Loucy (cell line): Measurements from ENCODE around the gene RAB8B.

ENCODE experiments used
- H2AFZ ChIP-seq: fragments of 200-600 bp; sonication (generic); 2 replicates; pipeline ENCODE4 v1.6.0; 2016; ENCODE audit warnings: antibody characterized with exemption, mild to moderate bottlenecking, low read length, moderate library complexity
- H3F3A ChIP-seq: fragments of 200-600 bp; 2 replicates; pipeline ENCODE4 v1.6.0; 2016; ENCODE audit warnings: antibody characterized with exemption, low read depth, mild to moderate bottlenecking
- H3K27me3 ChIP-seq: fragments of 200-600 bp; sonication (generic); 2 replicates; pipeline ENCODE4 v1.6.1; 2014; ENCODE audit warnings: low read length, mild to moderate bottlenecking; ENCODE audit not compliant: insufficient read depth, poor library complexity, severe bottlenecking
- H3K36me3 ChIP-seq: fragments of 200-600 bp; sonication (generic); 2 replicates; pipeline ENCODE4 v1.6.1; 2016; ENCODE audit warnings: low read length; ENCODE audit not compliant: insufficient read depth
- H3K4me1 ChIP-seq: fragments of 200-600 bp; sonication (generic); 2 replicates; pipeline ENCODE4 v1.5.1; 2014; ENCODE audit warnings: low read length, mild to moderate bottlenecking; ENCODE audit not compliant: insufficient read depth, poor library complexity, severe bottlenecking
- H3K4me2 ChIP-seq: fragments of 200-600 bp; sonication (generic); 2 replicates; pipeline ENCODE4 v1.6.0; 2014; ENCODE audit warnings: antibody characterized with exemption, low read length, low read depth, mild to moderate bottlenecking; ENCODE audit not compliant: poor library complexity, severe bottlenecking
- H3K4me3 ChIP-seq: fragments of 200-600 bp; sonication (generic); 2 replicates; pipeline ENCODE4 v1.5.1; 2014; ENCODE audit warnings: low read length, mild to moderate bottlenecking, mixed read lengths; ENCODE audit not compliant: poor library complexity, severe bottlenecking
- H3K79me2 ChIP-seq: fragments of 200-600 bp; sonication (generic); 2 replicates; pipeline ENCODE4 v1.6.1; 2014; ENCODE audit warnings: low read length; ENCODE audit not compliant: insufficient read depth
- H3K9ac ChIP-seq: fragments of 200-600 bp; sonication (generic); 2 replicates; pipeline ENCODE4 v1.6.0; 2014; ENCODE audit warnings: mild to moderate bottlenecking, low read depth, low read length, moderate library complexity; ENCODE audit not compliant: poor library complexity, severe bottlenecking
- H3K9me2 ChIP-seq: fragments of 200-600 bp; sonication (generic); replicated peaks from 2 replicates; pipeline ENCODE4 v1.6.1; 2016; ENCODE audit warnings: low read depth, low read length, mixed read lengths
- H3K9me3 ChIP-seq: fragments of 200-600 bp; sonication (generic); 2 replicates; pipeline ENCODE4 v1.6.1; 2014; ENCODE audit warnings: mild to moderate bottlenecking, antibody characterized with exemption, low read length, low read depth; ENCODE audit not compliant: insufficient read depth
- H4K20me1 ChIP-seq: fragments of 200-600 bp; sonication (generic); 2 replicates; pipeline ENCODE4 v1.6.0; 2014; ENCODE audit warnings: antibody characterized with exemption, low read length, mild to moderate bottlenecking; ENCODE audit not compliant: insufficient read depth, poor library complexity, severe bottlenecking
- EZH2phosphoT487 ChIP-seq: fragments of 200-600 bp; IDR thresholded peaks from 2 replicates; pipeline ENCODE4 v1.6.1; 2018; ENCODE audit warnings: antibody characterized with exemption, mild to moderate bottlenecking, moderate library complexity, borderline replicate concordance
- TF ChIP-seq, protein P1 (sequence below): fragments of 200-600 bp; sonication (generic); conservative IDR thresholded peaks from 2 replicates; pipeline ENCODE4 v1.5.1; 2014; ENCODE audit warnings: mild to moderate bottlenecking, antibody characterized with exemption, low read length

The RAB8B gene

DNA sequence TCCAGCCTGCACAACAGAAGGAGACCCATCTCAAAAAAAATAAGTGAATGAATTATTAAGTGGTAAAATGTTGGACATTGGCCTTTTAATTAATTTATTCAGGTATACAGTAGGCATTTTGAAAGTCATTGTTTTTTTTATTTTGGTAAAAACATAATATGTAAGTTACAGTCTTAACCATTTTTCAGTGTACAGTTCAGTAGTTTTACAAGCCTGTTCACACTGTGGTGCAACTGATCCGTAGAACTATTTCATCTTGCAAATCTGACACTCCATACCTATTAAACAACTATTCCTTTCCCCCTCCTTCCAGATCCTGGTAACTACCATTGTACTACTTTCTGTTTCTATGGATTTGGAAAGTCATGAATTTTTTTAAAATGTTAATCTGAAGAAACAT lies 51.9 kb downstream of the RAB8B start:
- Histone ChIP-seq H3K9me2 (no peaks in the 10 kb centered on the region), H3K27me3 (no peaks in the 10 kb centered on the region), H3K36me3 (peaks cover 15% of the 10 kb centered on the region), H3F3A (no peaks in the 10 kb centered on the region), H3K9ac (no peak overlapping the region), H3K9me3 (no peaks in the 10 kb centered on the region), H2AFZ (no peak overlapping the region), H3K4me3 (no peak overlapping the region), H3K4me1 (peaks cover 30% of the 10 kb centered on the region), H4K20me1 (peaks cover 54% of the 10 kb centered on the region), H3K4me2 (no peak overlapping the region), H3K79me2 (peaks cover 76% of the 10 kb centered on the region)
- TF ChIP-seq, protein P1, sequence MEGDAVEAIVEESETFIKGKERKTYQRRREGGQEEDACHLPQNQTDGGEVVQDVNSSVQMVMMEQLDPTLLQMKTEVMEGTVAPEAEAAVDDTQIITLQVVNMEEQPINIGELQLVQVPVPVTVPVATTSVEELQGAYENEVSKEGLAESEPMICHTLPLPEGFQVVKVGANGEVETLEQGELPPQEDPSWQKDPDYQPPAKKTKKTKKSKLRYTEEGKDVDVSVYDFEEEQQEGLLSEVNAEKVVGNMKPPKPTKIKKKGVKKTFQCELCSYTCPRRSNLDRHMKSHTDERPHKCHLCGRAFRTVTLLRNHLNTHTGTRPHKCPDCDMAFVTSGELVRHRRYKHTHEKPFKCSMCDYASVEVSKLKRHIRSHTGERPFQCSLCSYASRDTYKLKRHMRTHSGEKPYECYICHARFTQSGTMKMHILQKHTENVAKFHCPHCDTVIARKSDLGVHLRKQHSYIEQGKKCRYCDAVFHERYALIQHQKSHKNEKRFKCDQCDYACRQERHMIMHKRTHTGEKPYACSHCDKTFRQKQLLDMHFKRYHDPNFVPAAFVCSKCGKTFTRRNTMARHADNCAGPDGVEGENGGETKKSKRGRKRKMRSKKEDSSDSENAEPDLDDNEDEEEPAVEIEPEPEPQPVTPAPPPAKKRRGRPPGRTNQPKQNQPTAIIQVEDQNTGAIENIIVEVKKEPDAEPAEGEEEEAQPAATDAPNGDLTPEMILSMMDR: no peak
- TF ChIP-seq EZH2phosphoT487: no peak

DNA sequence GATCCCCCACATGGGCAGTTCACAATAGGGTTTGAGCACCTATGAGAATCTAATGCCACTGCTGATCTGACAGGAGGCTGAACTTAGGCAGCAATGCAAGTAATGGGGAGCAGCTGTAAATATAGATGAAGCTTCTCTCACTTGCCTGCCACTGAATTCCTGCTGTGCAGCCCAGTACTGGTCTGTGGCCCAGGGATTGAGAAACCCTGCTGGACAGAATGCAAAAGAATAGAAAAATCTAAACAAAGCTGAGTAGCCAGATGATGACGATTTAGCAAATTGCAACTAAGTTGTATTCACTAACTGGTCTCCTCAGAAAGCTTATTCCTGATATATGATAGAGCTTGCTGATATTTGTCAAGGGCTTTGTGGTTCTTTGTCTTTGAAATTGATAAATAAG lies 53.7 kb downstream of the RAB8B start:
- Histone ChIP-seq H2AFZ (no peak overlapping the region), H3K4me1 (peaks cover 26% of the 10 kb centered on the region), H4K20me1 (peaks cover 41% of the 10 kb centered on the region), H3K9ac (no peak overlapping the region), H3K9me2 (no peaks in the 10 kb centered on the region), H3K4me3 (no peak overlapping the region), H3F3A (no peaks in the 10 kb centered on the region), H3K36me3 (peaks cover 32% of the 10 kb centered on the region), H3K79me2 (peaks cover 67% of the 10 kb centered on the region), H3K9me3 (no peaks in the 10 kb centered on the region), H3K4me2 (no peak overlapping the region), H3K27me3 (no peaks in the 10 kb centered on the region)
- no peak for TF ChIP-seq EZH2phosphoT487
- TF ChIP-seq, protein P1: no peak

DNA sequence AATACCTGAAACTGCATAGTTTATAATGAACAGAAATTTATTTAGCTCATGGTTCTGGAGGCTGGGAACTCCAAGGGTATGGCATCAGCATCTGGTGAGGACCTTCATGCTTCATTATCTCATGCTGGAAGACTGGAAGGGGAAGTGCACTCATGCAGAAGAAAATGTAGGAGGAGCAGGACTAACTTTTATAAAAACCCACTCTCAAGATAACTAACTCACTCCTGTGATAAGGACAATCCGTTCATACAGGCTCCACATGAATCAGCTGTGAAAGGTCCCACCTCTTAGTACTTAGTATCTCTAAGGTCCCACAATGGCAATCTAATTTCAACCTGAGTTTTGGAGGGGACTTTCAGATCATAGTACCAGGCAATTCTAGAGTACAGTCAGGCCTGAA lies 54.4 kb downstream of the RAB8B start:
- Histone ChIP-seq H3K9me2 (no peaks in the 10 kb centered on the region), H3K4me1 (peaks cover 23% of the 10 kb centered on the region), H3K9ac (no peak overlapping the region), H3K27me3 (no peaks in the 10 kb centered on the region), H2AFZ (no peak overlapping the region), H3K4me3 (no peak overlapping the region), H3F3A (no peaks in the 10 kb centered on the region), H3K4me2 (no peak overlapping the region), H3K79me2 (peaks cover 62% of the 10 kb centered on the region), H3K9me3 (no peaks in the 10 kb centered on the region), H4K20me1 (peaks cover 36% of the 10 kb centered on the region), H3K36me3 (peaks cover 33% of the 10 kb centered on the region)
- TF ChIP-seq EZH2phosphoT487: no peak
- TF ChIP-seq, protein P1: no peak
